ENCODE measurements around the gene LEFTY2. TPM values are rescaled to one million over a fixed set of nuclear protein-coding genes. Genes with fewer than 3 reads are reported as not detected.

Gene LEFTY2
- polyA plus RNA-seq, 3 donors = not detected

DNA sequence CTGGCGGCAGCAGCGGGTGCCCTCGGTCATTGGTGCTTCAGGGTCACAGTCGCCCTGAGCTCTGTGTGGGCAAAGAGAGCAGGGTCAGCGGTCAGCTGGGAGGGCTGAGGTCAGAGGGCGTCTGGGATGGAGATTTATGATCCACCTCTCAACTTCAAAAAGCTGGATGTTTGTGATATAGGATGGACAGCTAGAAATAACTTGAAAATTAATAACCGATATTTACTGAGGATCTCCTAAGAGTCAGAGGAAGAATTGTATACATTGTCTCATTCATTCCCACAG is 54.0 kb downstream of the LEFTY2 start:
- WGBS (ENCODE audit: insufficient coverage) = 100% methylated on average over 5 of the region's 7 CpGs
- H3K27me3 ChIP-seq (ENCODE audit: control insufficient read depth in 2 of 2, insufficient read depth in 2 of 2, low read length in 2 of 2) = peaks cover 0 to 5% of the 10 kb centered on the region in 2 donors
- H2AFZ ChIP-seq (ENCODE audit: insufficient read depth, low read depth, low read length, poor library complexity, severe bottlenecking) = no peak overlapping the region
- H3K27ac ChIP-seq (ENCODE audit: low read depth in 1 of 2, low read length in 2 of 2) = no peak overlapping the region
- TF ChIP-seq, protein P1, sequence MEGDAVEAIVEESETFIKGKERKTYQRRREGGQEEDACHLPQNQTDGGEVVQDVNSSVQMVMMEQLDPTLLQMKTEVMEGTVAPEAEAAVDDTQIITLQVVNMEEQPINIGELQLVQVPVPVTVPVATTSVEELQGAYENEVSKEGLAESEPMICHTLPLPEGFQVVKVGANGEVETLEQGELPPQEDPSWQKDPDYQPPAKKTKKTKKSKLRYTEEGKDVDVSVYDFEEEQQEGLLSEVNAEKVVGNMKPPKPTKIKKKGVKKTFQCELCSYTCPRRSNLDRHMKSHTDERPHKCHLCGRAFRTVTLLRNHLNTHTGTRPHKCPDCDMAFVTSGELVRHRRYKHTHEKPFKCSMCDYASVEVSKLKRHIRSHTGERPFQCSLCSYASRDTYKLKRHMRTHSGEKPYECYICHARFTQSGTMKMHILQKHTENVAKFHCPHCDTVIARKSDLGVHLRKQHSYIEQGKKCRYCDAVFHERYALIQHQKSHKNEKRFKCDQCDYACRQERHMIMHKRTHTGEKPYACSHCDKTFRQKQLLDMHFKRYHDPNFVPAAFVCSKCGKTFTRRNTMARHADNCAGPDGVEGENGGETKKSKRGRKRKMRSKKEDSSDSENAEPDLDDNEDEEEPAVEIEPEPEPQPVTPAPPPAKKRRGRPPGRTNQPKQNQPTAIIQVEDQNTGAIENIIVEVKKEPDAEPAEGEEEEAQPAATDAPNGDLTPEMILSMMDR (IDR thresholded peaks at IDR 0.05) = no peak
- peaks cover 10% of the 10 kb centered on the region in 2 donors for H3K4me1 ChIP-seq (ENCODE audit: control insufficient read depth in 1 of 2, insufficient read depth in 2 of 2, low read length in 2 of 2)
- peaks cover 6% of the 10 kb centered on the region for H3K79me2 ChIP-seq (ENCODE audit: insufficient read depth, low read length)
- DNase-seq = no peak
- no peak overlapping the region for H3K9ac ChIP-seq (ENCODE audit: insufficient read depth, low read length, poor library complexity, severe bottlenecking)
- no peaks in the 10 kb centered on the region for H3K36me3 Mint-ChIP-seq
- intact Hi-C loops (cut with micrococcal nuclease) = no loop called here
- H3K9me3 ChIP-seq (replicated peaks in 1 of 2; ENCODE audit: control insufficient read depth in 1 of 2, insufficient read depth in 1 of 2, low read length in 2 of 2) = no peaks in the 10 kb centered on the region
- no peaks in the 10 kb centered on the region for H3K36me3 ChIP-seq (replicated peaks in 1 of 2; ENCODE audit: control insufficient read depth in 1 of 2, insufficient read depth in 2 of 2, low read length in 2 of 2)
- H3K9me3 Mint-ChIP-seq = no peaks in the 10 kb centered on the region
- H3K27me3 Mint-ChIP-seq (ENCODE audit: low read depth in 3 of 3) = peaks cover 11 to 20% (median 12%) of the 10 kb centered on the region in 3 donors
- H3K4me3 Mint-ChIP-seq = peak overlapping the region in 1 of 2 donors; percentile 42
- peaks cover 14% of the 10 kb centered on the region for H3K4me1 Mint-ChIP-seq
- H3K4me3 ChIP-seq (replicated peaks in 1 of 3; ENCODE audit: low read depth in 2 of 3, low read length in 3 of 3) = no peak overlapping the region
- H3K4me2 ChIP-seq (replicated peaks; ENCODE audit: extremely low read depth, low read length, poor library complexity, severe bottlenecking) = no peak overlapping the region
- H3K27ac Mint-ChIP-seq = no peak overlapping the region
- no peaks in the 10 kb centered on the region for H4K20me1 ChIP-seq (ENCODE audit: insufficient read depth, low read length)

Small RNA genes within 50 kb of the gene (small RNA-seq; reads per million reads assigned to genes)
- gene AL117348.1 (ENCODE audit: insufficient read length, low read depth) (not detected), gene NDUFA3P3 (ENCODE audit: insufficient read length, low read depth) (not detected)

Other genes with a start within 250 kb of the LEFTY2 start
- 100 to 1,000 TPM in 2 of 3 donors, 10 to 100 TPM in 1; 89.5 to 329 (median 281) TPM for gene SRP9, start 163.4 kb downstream of the LEFTY2 start, polyA plus RNA-seq
- 10 to 100 TPM in 1 of 3 donors, 1 to 10 TPM in 2; 4.6 to 23.8 (median 7.4) TPM for gene EPHX1, start 131.1 kb downstream of the LEFTY2 start, polyA plus RNA-seq
- gene TMEM63A, start 58.8 kb downstream of the LEFTY2 start, polyA plus RNA-seq = 10 to 100 TPM in 1 of 3 donors, 1 to 10 TPM in 2; 3.0 to 48.0 (median 5.8) TPM
- gene LEFTY1, start 52.1 kb downstream of the LEFTY2 start, polyA plus RNA-seq = under 1 TPM in 1 of 3 donors, not detected in 2; 0.13 TPM
- 10 to 100 TPM; 21.4 to 72.5 (median 26.6) TPM for gene PYCR2, start 17.0 kb downstream of the LEFTY2 start, polyA plus RNA-seq
- gene SDE2, start 58.1 kb upstream of the LEFTY2 start, polyA plus RNA-seq = 10 to 100 TPM in 1 of 3 donors, 1 to 10 TPM in 2; 6.8 to 18.0 (median 8.4) TPM
- gene H3-3A, start 121.5 kb upstream of the LEFTY2 start, polyA plus RNA-seq = 1,000 to 10,000 TPM in 2 of 3 donors, 100 to 1,000 TPM in 1; 961 to 1,826 (median 1,812) TPM
- gene ACBD3, start 245.5 kb upstream of the LEFTY2 start, polyA plus RNA-seq = 10 to 100 TPM in 2 of 3 donors, 1 to 10 TPM in 1; 7.0 to 16.3 (median 11.4) TPM

Measured in CD14-positive monocyte (primary cell).